Measurements from ENCODE around the gene STK4. TPM values are rescaled to one million over a fixed set of nuclear protein-coding genes. Genes with fewer than 3 reads are reported as not detected.

Gene STK4
- total RNA-seq, 1 donor from 2014 or later, result 25.3 TPM

DNA sequence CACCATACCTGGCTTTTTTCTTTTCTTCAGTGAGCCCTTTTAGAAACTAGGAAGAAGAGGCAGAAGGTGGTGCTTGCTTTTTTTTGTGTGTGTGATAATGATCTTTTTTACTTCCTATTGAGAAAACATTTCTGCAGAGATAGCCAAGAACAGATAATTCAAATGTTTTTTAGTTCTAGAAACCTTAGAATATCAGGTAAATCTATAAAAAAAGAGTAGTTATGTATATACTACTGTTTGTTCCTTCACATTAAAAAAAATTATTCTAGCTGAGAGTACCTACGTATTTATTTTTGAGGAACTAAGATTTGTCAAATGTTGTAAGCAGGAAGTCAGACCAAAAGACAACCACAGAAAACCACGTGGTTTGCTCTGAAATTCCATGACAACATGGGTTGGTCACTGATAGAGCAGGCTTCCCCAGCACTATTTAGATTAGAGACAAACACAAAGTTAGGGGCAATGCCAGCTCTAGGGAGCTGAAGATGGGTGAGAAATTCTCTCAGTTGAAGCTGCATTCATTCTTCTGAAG lies 12.8 kb downstream of the STK4 start:
- DNase-seq (ENCODE audit: extremely low spot score, unreplicated experiment), result no peak
- no peaks in the 10 kb centered on the region for H3K4me1 Mint-ChIP-seq (ENCODE audit: unreplicated experiment)

DNA sequence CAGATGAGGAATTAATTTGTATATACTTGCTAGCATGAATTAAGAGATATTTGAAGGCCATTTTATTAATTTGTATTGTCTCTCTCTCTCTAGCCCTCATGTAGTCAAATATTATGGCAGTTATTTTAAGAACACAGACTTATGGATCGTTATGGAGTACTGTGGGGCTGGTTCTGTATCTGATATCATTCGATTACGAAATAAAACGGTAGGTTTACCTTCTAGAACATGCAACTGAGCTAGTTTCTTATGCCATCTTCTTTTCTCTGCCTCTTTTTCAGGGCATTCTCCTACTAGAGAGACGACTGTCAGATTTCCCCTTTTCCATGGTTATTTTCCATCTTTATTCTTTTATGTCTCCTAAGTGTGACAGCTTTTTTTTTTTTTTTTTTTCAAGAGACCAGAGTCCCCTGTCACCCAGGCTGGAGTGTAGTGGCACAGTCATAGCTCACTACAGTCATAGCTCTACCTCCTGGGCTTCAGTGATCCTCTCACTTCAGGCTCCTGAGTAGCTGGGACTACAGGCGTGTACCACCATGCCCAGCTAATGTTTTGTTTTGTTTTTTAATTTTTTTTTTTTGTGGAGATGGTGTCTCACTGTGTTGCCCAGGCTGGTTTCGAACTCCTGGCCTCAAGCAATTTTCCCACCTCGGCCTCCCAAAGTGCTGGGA lies 15.6 kb downstream of the STK4 start:
- H3K27ac Mint-ChIP-seq (ENCODE audit: unreplicated experiment), result no peak overlapping the region
- peaks cover 35% of the 10 kb centered on the region for H3K36me3 Mint-ChIP-seq (ENCODE audit: unreplicated experiment)
- TF ChIP-seq, protein P1, sequence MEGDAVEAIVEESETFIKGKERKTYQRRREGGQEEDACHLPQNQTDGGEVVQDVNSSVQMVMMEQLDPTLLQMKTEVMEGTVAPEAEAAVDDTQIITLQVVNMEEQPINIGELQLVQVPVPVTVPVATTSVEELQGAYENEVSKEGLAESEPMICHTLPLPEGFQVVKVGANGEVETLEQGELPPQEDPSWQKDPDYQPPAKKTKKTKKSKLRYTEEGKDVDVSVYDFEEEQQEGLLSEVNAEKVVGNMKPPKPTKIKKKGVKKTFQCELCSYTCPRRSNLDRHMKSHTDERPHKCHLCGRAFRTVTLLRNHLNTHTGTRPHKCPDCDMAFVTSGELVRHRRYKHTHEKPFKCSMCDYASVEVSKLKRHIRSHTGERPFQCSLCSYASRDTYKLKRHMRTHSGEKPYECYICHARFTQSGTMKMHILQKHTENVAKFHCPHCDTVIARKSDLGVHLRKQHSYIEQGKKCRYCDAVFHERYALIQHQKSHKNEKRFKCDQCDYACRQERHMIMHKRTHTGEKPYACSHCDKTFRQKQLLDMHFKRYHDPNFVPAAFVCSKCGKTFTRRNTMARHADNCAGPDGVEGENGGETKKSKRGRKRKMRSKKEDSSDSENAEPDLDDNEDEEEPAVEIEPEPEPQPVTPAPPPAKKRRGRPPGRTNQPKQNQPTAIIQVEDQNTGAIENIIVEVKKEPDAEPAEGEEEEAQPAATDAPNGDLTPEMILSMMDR (IDR thresholded peaks at IDR 0.05), result no peak
- H3K4me3 Mint-ChIP-seq (ENCODE audit: unreplicated experiment), result no peak overlapping the region
- H3K27me3 Mint-ChIP-seq (ENCODE audit: unreplicated experiment), result no peaks in the 10 kb centered on the region
- no peaks in the 10 kb centered on the region for H3K4me1 Mint-ChIP-seq (ENCODE audit: unreplicated experiment)
- no peak for DNase-seq (ENCODE audit: extremely low spot score, unreplicated experiment)
- H3K9me3 Mint-ChIP-seq (ENCODE audit: unreplicated experiment), result no peaks in the 10 kb centered on the region

More for the DNA sequence above, 12.8 kb downstream of the STK4 start:
- Mint-ChIP-seq H3K36me3 (ENCODE audit: unreplicated experiment) (peaks cover 42% of the 10 kb centered on the region), H3K27ac (ENCODE audit: unreplicated experiment) (no peak overlapping the region), H3K27me3 (ENCODE audit: unreplicated experiment) (no peaks in the 10 kb centered on the region), H3K4me3 (ENCODE audit: unreplicated experiment) (no peak overlapping the region), H3K9me3 (ENCODE audit: unreplicated experiment) (no peaks in the 10 kb centered on the region)
- TF ChIP-seq, protein P1 (IDR thresholded peaks at IDR 0.05), result no peak

DNA sequence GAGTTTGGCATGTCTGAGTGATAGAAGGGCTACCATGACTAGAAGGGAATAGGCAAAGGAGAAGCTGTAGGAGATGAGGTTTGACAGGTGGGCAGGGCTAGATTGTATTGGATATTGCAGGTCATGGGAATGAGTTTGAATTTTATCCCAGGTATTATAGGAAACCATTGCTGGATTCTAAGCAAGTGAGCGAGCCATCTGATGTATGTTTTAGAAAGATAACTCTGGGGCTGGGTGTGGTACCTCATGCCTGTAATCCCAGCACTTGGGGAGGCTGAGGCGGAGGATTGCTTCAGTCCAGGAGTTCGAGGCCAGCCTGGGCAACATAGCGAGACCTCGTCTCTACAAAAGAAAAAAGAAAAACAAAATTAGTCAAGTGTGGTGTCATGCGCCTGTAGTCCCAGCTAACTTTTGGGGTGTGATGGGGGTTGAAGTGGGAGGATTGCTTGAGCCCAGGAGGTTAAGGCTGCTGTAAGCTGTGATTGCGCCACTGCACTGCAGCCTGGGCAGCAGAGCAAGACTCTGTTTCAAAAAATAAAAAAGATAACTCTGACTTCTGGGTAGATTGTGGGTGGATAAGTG lies 16.9 kb downstream of the STK4 start:
- H3K27ac Mint-ChIP-seq (ENCODE audit: unreplicated experiment), result no peak overlapping the region

GRCh38 chr20:44988631-44989171 lies 22.4 kb downstream of the STK4 start:
- Mint-ChIP-seq H3K4me3 (ENCODE audit: unreplicated experiment) (no peak overlapping the region), H3K9me3 (ENCODE audit: unreplicated experiment) (no peaks in the 10 kb centered on the region), H3K27me3 (ENCODE audit: unreplicated experiment) (no peaks in the 10 kb centered on the region), H3K36me3 (ENCODE audit: unreplicated experiment) (peaks cover 21% of the 10 kb centered on the region), H3K27ac (ENCODE audit: unreplicated experiment) (no peak overlapping the region), H3K4me1 (ENCODE audit: unreplicated experiment) (peaks cover 20% of the 10 kb centered on the region)
- TF ChIP-seq, protein P1 (IDR thresholded peaks at IDR 0.05), result no peak
- no peak for DNase-seq (ENCODE audit: extremely low spot score, unreplicated experiment)

More for the DNA sequence above, 16.9 kb downstream of the STK4 start:
- Mint-ChIP-seq H3K9me3 (ENCODE audit: unreplicated experiment) (no peaks in the 10 kb centered on the region), H3K4me1 (ENCODE audit: unreplicated experiment) (no peaks in the 10 kb centered on the region), H3K4me3 (ENCODE audit: unreplicated experiment) (no peak overlapping the region), H3K36me3 (ENCODE audit: unreplicated experiment) (peaks cover 35% of the 10 kb centered on the region), H3K27me3 (ENCODE audit: unreplicated experiment) (no peaks in the 10 kb centered on the region)
- TF ChIP-seq, protein P1 (IDR thresholded peaks at IDR 0.05), result no peak
- DNase-seq (ENCODE audit: extremely low spot score, unreplicated experiment), result no peak

DNA sequence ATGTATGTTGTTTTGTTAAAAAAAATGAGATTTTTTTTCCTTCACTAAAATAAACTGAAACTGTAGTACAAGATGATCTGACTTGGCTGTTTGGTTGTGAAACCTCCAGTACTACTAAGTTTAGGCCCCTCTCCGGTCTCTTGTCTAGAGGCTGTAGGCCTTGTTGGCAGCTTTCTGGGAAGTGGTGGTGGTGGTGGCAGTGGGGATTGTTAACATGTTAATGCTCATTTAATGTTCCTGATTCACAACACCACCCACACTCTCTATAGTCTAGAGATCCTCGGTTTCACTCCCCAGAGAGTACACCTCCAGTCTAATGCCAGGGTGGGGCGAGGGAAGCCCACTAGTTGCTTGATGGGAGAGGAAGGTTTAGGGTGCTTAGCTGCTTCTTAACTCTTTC lies 24.1 kb downstream of the STK4 start:
- no peaks in the 10 kb centered on the region for H3K27me3 Mint-ChIP-seq (ENCODE audit: unreplicated experiment)
- peaks cover 23% of the 10 kb centered on the region for H3K36me3 Mint-ChIP-seq (ENCODE audit: unreplicated experiment)
- TF ChIP-seq, protein P1 (IDR thresholded peaks at IDR 0.05), result no peak
- peaks cover 22% of the 10 kb centered on the region for H3K4me1 Mint-ChIP-seq (ENCODE audit: unreplicated experiment)
- H3K27ac Mint-ChIP-seq (ENCODE audit: unreplicated experiment), result peak overlapping the region; percentile 66
- H3K4me3 Mint-ChIP-seq (ENCODE audit: unreplicated experiment), result no peak overlapping the region
- no peaks in the 10 kb centered on the region for H3K9me3 Mint-ChIP-seq (ENCODE audit: unreplicated experiment)
- no peak for DNase-seq (ENCODE audit: extremely low spot score, unreplicated experiment)

Measured in osteocyte (in vitro differentiated cells).